Activated T-cell treated with anti-CD3 and anti-CD28 coated beads, Interleukin-2, amount 50 U/mL, for 24 hours (primary cell): ENCODE measurements around the gene KREMEN1.
"Not testable (repeated sequence)": the region's sequence is repeated elsewhere in the genome, so short reads cannot be mapped to it uniquely, and the experiment has no call there.

Experiments used
- DNase-seq: peaks from one replicate; pipeline ENCODE4 v3.0.0-alpha.2; 2020
- H3K27ac Mint-ChIP-seq: 2 replicates; pipeline ENCODE4 v1.8.0; 2020; ENCODE audit warnings: mild to moderate bottlenecking, mixed read lengths
- H3K27me3 Mint-ChIP-seq: 2 replicates; pipeline ENCODE4 v1.8.0; 2020; ENCODE audit warnings: mixed read lengths
- H3K36me3 Mint-ChIP-seq: 2 replicates; pipeline ENCODE4 v1.8.0; 2020; ENCODE audit warnings: low read depth, mixed read lengths
- H3K4me1 Mint-ChIP-seq: 2 replicates; pipeline ENCODE4 v1.8.0; 2020; ENCODE audit warnings: low read depth, mixed read lengths
- H3K4me3 Mint-ChIP-seq: 2 replicates; pipeline ENCODE4 v1.8.0; 2020; ENCODE audit warnings: mild to moderate bottlenecking, moderate library complexity, mixed read lengths
- H3K9me3 Mint-ChIP-seq: 2 replicates; pipeline ENCODE4 v1.8.0; 2020; ENCODE audit warnings: mixed read lengths

KREMEN1 gene

DNA sequence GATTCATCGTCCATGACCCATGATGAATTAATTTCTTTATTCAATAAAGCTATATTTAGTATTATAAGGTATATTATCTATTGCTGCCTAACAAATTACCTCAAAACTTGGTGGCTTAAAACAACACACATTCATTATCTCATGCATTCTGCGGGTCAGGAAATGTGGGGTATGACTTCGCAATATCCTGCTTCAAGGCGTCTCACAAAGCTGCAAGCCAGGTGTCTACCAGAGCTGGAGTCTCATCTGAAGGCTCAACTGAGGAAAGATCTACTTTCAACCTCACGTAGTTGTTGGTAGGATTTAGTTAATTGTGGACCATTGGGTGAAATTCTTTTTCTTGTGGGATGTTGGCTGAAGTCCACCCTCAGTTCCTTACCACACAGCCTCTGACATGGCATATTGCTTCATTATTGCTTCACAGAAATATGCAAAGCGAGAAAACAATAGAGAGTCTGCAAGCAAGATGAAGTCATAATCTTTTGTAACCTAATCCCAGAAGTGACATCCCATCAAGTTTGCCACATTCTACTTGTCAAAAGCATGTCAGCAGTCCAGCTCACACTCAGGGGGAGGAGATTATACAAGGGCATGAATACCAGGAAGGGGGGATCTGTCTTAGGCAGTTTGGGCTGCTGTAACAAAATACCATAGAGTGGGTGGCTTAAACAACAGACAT, 45.1 kb downstream of the KREMEN1 start:
- no peaks in the 10 kb centered on the region for H3K36me3 Mint-ChIP-seq
- H3K9me3 Mint-ChIP-seq, result peaks cover 5% of the 10 kb centered on the region
- H3K27ac Mint-ChIP-seq, result no peak overlapping the region
- no peak for DNase-seq
- peaks cover 37% of the 10 kb centered on the region for H3K27me3 Mint-ChIP-seq
- no peak overlapping the region for H3K4me3 Mint-ChIP-seq
- H3K4me1 Mint-ChIP-seq, result no peaks in the 10 kb centered on the region

DNA sequence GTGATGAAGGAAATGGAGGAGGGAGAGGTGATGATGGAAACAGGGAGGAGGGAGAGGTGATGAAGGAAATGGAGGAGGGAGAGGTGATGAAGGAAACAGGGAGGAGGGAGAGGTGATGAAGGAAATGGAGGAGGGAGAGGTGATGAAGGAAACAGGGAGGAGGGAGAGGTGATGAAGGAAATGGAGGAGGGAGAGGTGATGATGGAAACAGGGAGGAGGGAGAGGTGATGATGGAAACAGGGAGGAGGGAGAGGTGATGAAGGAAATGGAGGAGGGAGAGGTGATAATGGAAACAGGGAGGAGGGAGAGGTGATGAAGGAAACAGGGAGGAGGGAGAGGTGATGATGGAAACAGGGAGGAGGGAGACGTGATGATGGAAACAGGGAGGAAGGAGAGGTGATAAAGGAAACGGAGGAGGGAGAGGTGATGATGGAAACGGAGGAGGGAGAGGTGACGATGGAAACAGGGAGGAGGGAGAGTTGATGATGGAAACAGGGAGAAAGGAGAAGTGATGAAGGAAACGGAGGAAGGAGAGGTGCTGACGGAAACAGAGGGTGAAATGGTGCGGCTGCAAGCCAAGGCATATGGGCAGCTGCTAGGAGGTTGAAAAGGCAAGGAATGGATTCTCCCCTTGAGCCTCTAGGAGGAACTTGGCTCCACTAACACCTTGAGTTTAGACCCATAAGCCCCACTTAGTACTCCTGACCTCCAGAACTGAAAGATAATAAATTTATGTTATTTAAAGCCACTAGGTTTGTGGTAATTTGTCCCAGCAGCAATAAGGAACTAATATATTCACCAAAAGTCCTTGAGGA, 47.5 kb downstream of the KREMEN1 start:
- H3K9me3 Mint-ChIP-seq, H3K27ac Mint-ChIP-seq, DNase-seq, H3K4me1 Mint-ChIP-seq, H3K36me3 Mint-ChIP-seq, H3K4me3 Mint-ChIP-seq: not testable (repeated sequence)
- peaks cover 24% of the 10 kb centered on the region for H3K27me3 Mint-ChIP-seq

DNA sequence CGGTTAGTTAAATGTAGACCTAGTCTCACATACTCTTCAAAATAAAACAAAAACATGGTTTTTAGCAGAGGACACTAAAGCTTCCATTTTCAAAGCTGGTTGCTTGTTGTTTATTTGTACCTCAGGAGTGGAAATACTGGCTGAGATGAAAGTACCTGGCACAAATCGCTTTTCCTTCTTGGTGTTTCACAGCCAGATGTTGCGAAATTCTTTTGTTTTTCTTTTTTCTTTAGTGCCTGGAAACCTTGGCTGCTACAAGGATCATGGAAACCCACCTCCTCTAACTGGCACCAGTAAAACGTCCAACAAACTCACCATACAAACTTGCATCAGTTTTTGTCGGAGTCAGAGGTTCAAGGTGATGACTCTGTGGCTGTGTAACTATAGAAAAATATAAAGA, 48.3 kb downstream of the KREMEN1 start:
- H3K4me1 Mint-ChIP-seq, result no peaks in the 10 kb centered on the region
- H3K9me3 Mint-ChIP-seq, result peaks cover 5% of the 10 kb centered on the region
- no peak for DNase-seq
- no peak overlapping the region for H3K4me3 Mint-ChIP-seq
- no peaks in the 10 kb centered on the region for H3K36me3 Mint-ChIP-seq
- peaks cover 18% of the 10 kb centered on the region for H3K27me3 Mint-ChIP-seq
- no peak overlapping the region for H3K27ac Mint-ChIP-seq

DNA sequence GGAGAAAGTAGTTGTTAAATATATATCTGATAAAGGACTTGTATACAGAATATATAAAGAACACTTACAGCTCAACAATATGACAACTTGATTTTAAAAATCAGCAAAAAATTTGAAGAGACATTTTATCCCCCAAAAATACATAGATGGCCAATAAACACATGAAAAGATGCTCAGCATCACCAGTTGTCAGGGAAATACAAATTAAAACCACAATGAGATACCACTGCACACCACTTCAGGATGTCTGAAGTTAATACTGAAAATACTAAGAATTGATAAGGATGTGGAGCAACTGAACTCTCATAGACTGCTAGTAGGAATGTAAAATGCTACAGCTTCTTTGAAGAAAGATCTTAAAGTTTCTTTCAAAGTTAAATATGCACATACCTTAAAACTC, 49.2 kb downstream of the KREMEN1 start:
- peaks cover 13% of the 10 kb centered on the region for H3K27me3 Mint-ChIP-seq
- no peak overlapping the region for H3K27ac Mint-ChIP-seq
- H3K9me3 Mint-ChIP-seq, result peaks cover 3% of the 10 kb centered on the region
- DNase-seq, result no peak
- H3K4me1 Mint-ChIP-seq, result no peaks in the 10 kb centered on the region
- H3K4me3 Mint-ChIP-seq, result no peak overlapping the region
- no peaks in the 10 kb centered on the region for H3K36me3 Mint-ChIP-seq

DNA sequence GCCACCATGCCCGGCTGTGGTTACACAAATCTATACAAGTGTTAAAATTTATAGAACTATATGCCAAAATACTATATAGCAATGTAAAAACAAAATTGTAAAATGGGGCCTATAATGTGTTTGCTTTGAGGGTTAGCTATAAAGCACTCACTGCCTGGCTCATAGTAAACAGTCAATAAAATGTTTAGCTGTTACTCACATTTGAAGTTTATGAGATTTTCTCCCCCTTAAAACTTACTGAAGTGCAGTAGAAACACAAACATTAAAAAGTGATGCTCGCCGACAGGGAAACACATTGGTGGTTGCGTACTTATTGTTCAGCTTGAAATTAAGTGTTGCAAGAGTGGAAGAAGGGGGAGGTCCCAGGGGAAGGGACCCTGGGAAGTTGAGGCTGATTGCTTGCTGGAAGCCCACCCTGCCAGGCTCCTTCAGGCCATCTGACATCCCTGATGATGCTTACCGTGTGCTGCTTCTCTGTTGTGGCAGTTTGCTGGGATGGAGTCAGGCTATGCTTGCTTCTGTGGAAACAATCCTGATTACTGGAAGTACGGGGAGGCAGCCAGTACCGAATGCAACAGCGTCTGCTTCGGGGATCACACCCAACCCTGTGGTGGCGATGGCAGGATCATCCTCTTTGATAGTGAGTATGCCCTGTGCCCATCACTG, 52.1 kb downstream of the KREMEN1 start:
- peaks cover 3% of the 10 kb centered on the region for H3K27me3 Mint-ChIP-seq
- no peak for DNase-seq
- no peaks in the 10 kb centered on the region for H3K36me3 Mint-ChIP-seq
- H3K27ac Mint-ChIP-seq, result no peak overlapping the region
- H3K9me3 Mint-ChIP-seq, result no peaks in the 10 kb centered on the region
- no peaks in the 10 kb centered on the region for H3K4me1 Mint-ChIP-seq
- H3K4me3 Mint-ChIP-seq, result no peak overlapping the region

DNA sequence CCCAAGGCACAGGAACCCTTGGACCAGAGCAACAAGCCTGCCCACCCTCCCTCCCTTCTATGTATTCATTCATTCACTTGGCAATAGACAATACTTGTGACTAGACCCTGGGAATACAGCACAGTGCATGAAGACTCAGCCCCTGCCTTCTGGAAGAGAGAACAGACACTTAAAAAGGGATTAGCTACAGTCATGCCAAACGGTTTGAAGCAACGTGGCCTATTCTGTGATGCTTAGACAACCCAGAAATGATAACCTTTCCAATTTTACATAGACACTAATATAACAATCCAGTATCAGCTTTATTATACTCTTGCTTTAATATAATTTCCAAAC, 52.6 kb downstream of the KREMEN1 start:
- no peaks in the 10 kb centered on the region for H3K4me1 Mint-ChIP-seq
- H3K4me3 Mint-ChIP-seq, result no peak overlapping the region
- no peaks in the 10 kb centered on the region for H3K9me3 Mint-ChIP-seq
- H3K36me3 Mint-ChIP-seq, result no peaks in the 10 kb centered on the region
- H3K27me3 Mint-ChIP-seq, result peaks cover 2% of the 10 kb centered on the region
- H3K27ac Mint-ChIP-seq, result no peak overlapping the region
- DNase-seq, result no peak

DNA sequence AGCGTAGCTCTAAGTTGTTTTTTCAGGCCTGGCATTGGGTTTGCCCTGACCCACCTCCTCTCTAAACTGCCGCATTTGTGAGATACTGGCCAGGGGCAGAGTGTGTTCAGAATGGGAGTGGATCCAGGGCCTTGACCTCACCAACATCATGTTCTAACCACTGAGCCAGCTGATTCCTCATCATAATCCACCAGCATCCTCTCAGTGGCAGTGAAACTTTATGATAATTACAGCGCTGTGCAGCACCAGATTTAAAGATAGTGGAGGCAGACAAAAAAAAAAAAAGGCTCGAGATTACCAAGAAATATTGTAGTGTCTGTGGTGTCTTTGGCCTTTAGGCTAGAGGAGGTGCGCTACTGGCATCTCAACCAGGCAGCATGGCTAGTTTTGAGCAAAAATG, 53.0 kb downstream of the KREMEN1 start:
- no peaks in the 10 kb centered on the region for H3K9me3 Mint-ChIP-seq
- no peaks in the 10 kb centered on the region for H3K36me3 Mint-ChIP-seq

DNA sequence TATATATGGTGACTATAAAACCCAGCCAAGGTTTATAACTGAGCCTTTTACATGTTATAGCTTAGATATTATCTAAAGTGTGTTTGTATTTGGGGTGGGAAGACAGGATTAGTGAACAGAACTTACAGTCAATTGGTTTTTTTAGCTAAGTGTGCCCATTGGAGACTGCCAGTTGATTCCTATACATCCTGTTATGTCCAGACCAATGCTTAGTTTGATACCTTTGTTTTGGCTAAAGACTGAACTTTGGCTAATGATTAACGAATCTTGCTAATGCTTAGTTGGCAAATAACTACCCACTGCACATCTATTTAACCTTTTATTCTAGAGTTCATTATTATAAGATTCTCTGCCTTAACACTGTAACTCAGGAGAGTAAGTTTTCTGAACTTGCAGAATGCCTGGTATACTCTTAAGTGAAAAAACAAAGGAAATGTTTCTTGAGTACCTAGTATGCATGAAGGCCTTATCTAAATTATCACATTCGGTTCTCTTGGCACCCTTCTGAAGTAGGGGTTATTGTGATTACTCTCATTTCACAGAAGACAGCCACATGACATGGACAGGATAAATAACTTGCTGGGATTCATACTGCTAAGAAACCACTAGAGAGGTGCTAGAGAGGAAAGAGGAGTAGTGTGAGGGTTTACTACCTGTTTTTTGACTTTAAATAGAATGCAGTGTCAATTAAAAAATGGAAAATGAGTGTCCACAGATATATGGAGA, 54.0 kb downstream of the KREMEN1 start:
- H3K4me1 Mint-ChIP-seq, result no peaks in the 10 kb centered on the region
- H3K27me3 Mint-ChIP-seq, result no peaks in the 10 kb centered on the region
- H3K36me3 Mint-ChIP-seq, result no peaks in the 10 kb centered on the region
- no peak overlapping the region for H3K27ac Mint-ChIP-seq
- no peak for DNase-seq
- H3K4me3 Mint-ChIP-seq, result no peak overlapping the region
- H3K9me3 Mint-ChIP-seq, result no peaks in the 10 kb centered on the region

More for the DNA sequence above, 53.0 kb downstream of the KREMEN1 start:
- no peak for DNase-seq
- Mint-ChIP-seq H3K4me3 (no peak overlapping the region), H3K27me3 (no peaks in the 10 kb centered on the region), H3K27ac (no peak overlapping the region), H3K4me1 (no peaks in the 10 kb centered on the region)

DNA sequence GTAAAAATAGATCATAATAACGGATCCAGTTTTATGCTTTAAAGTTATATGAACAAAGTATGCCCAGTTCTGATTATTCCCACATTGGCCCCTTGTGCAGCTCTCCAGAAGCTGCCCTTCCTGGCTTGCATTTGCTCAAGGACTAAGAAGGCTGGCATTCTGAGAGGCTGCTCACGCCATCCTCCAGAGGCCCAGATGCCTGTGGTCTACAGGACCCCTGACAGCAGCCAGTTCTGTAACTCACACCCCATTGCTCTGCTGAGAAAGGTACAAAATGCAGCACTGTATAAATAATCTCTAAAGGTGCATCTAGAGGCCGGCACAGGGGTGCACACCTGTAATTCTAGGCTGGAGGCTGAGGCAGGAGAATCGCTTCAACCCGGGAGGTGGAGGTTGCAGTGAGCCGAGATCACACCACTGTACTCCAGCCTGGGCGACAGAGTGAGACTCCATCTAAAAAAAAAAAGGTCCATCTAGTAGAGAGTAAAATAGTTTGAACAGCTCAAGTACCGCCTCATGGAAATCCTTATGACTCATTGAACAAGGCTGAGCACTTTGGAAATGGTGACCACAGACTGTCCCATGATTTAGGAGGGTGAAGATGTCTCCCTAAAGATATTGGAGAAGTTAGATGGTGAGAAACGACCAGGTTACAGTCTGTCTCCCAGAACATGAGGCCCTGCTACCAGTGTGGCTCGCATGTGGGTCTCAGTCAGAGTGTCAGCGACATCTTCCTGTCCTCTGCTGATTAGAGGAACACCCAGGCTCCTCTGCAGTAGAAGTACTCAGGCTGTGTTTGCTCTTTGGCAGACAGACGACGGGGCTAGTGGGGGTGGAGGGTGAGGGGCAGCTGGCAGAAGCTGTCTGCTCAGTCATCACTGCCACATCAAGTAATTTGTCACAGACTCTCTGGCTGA, 56.3 kb downstream of the KREMEN1 start:
- no peak overlapping the region for H3K27ac Mint-ChIP-seq
- no peak for DNase-seq
- no peaks in the 10 kb centered on the region for H3K4me1 Mint-ChIP-seq
- H3K9me3 Mint-ChIP-seq, result no peaks in the 10 kb centered on the region
- H3K36me3 Mint-ChIP-seq, result no peaks in the 10 kb centered on the region
- no peaks in the 10 kb centered on the region for H3K27me3 Mint-ChIP-seq
- no peak overlapping the region for H3K4me3 Mint-ChIP-seq

DNA sequence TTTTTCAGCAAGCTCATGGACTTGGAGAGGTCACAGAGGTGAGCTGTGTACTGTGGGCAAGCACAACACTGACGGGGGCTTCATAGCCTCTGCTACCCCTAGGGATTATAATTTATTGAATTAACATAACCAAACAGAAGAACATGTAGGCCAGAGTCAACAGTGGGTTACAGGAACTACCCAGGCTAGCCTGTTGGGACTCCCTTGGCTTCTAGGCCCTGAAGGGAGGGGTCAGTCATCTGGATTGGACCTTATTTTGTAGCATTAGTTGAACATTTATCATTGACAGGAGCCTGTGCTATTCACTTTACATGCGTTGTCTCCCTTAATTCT, 56.9 kb downstream of the KREMEN1 start:
- Mint-ChIP-seq H3K9me3 (no peaks in the 10 kb centered on the region), H3K4me1 (no peaks in the 10 kb centered on the region), H3K36me3 (no peaks in the 10 kb centered on the region), H3K4me3 (no peak overlapping the region), H3K27ac (no peak overlapping the region), H3K27me3 (peaks cover 5% of the 10 kb centered on the region)
- no peak for DNase-seq

DNA sequence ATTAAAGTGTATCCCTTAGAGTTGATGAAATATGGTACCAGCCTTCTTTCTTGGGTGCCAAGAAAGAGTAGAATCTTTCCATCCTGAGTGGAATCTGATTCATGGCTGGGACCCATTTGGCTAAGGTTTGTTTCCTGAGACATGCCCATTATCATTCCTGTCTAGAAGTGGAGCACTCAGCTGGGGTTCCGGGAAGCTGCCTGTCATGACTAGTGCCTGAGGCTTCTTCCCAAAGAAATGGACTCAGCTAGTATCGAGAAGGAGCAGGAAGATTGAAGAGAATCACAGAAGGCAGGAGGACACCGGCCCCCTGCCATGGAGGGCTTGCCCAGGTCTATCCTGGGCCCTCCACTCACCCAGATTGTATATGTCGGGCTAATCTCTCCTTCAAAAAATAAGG, 57.6 kb downstream of the KREMEN1 start:
- Mint-ChIP-seq H3K36me3 (no peaks in the 10 kb centered on the region), H3K9me3 (no peaks in the 10 kb centered on the region), H3K27ac (no peak overlapping the region), H3K4me3 (no peak overlapping the region), H3K4me1 (no peaks in the 10 kb centered on the region), H3K27me3 (peaks cover 9% of the 10 kb centered on the region)
- DNase-seq, result no peak

DNA sequence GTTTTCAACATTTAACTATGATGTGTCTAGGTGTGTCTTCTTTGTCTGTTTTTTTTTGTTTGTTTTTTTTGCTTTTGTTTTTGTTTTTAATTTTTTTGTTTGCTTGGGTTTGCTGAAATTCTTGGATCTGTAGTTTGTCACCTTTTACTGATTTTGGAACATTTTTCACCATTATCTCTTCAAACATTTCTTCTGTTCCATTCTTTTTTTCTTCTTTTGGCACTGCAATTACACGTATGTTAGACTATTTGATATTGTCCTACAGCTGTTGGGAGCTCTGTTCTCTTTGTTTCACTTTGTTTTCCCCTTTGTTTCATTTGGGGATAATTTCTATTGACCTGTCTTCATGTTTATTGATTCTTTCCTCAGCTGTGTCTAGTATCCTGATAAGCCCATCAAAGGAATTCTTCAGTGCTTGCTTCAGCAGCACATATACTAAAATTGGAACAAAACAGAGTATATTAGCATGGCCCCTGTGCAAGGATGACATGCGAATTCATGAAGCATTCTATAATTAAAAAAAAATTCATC, 60.8 kb downstream of the KREMEN1 start:
- Mint-ChIP-seq H3K27me3 (peaks cover 9% of the 10 kb centered on the region), H3K27ac (no peak overlapping the region), H3K4me1 (no peaks in the 10 kb centered on the region), H3K4me3 (no peak overlapping the region), H3K9me3 (no peaks in the 10 kb centered on the region), H3K36me3 (no peaks in the 10 kb centered on the region)
- DNase-seq, result no peak

DNA sequence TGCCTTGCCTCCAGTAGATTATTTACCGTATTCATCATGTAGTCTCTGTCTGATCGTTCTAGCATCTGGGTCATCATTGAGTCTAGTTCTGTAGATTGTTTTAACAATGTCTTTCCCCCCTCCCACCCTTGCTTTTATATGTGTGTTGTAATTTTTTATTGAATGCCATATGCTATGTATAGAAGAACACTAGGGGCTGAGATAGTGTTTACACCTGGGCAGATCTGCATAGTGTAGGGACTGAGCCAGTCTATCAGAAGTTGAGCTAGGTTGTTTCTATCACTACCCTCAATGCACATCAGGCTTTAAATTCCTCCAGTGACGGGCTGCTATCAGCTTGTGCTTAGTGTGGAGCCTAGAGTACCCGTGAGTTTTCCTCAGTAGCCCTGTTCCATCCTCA, 61.6 kb downstream of the KREMEN1 start:
- Mint-ChIP-seq H3K27ac (no peak overlapping the region), H3K4me3 (no peak overlapping the region)

More for the DNA sequence above, 61.6 kb downstream of the KREMEN1 start:
- H3K27me3 Mint-ChIP-seq, result peaks cover 9% of the 10 kb centered on the region
- no peaks in the 10 kb centered on the region for H3K4me1 Mint-ChIP-seq
- H3K9me3 Mint-ChIP-seq, result no peaks in the 10 kb centered on the region
- H3K36me3 Mint-ChIP-seq, result no peaks in the 10 kb centered on the region
- no peak for DNase-seq
